ENCODE data around the gene SMYD5.

The SMYD5 gene

DNA sequence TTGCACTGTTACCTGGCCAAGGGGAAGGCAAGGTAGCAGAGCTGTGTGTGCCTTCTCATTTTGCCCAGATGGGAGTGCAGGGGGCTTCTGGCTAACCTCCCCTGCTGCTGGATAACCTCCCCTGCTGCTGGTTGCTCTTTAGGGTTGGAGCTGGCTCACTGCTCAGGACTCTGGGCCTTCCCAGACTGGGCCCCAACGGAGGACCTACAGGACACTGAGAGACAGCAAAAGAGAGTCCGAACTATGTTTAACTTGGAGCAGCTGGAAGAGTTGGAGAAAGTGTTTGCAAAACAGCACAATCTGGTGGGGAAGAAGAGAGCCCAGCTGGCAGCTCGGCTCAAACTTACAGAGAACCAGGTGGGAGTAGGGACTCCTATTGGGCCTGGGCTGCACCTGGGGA lies 5.8 kb upstream of the SMYD5 start (continued):
- no peak for TF ChIP-seq ZNF394 (tag by site-specific recombination; IDR thresholded peaks at IDR 0.05; ENCODE audit: borderline replicate concordance)

DNA sequence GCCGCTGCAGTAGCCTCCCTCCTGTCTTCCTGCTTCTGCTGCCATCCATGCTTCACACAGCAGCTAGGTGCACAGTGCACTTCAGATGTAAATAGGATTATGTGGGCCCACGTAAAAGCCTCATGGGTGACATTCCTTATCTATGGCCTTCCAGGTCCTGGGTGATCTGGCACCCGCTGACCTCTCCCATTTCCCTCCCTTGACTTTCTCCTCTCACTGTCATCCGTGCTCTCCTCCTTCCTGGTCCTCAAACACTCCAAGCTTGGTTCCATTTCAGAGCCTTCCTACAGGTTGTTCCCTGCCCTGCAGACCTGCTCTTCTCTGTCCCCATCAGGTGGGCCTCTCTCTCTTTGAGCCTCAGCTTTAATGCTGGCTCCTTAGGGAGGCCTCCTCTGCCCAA lies 4.0 kb upstream of the SMYD5 start:
- no peak overlapping the region for H3K27ac ChIP-seq (ENCODE audit: extremely low read depth, low read depth, low read length)
- H3K4me1 ChIP-seq (ENCODE audit: control insufficient read depth, insufficient read depth, low read length): no peaks in the 10 kb centered on the region
- H3K36me3 ChIP-seq (ENCODE audit: control insufficient read depth in 2 of 2, insufficient read depth in 1 of 2, low read length in 2 of 2): no peaks in the 10 kb centered on the region
- no peak overlapping the region for H3K4me3 ChIP-seq (ENCODE audit: low read depth, low read length)
- TF ChIP-seq ZNF677 (tag by site-specific recombination; IDR thresholded peaks at IDR 0.05) (no peak), ZFHX2 (tag by site-specific recombination; conservative IDR thresholded peaks at IDR 0.05) (no peak), ZNF2 (tag by site-specific recombination; IDR thresholded peaks at IDR 0.05) (no peak), SALL2 (tag by site-specific recombination; IDR thresholded peaks at IDR 0.05; ENCODE audit: borderline replicate concordance) (no peak), WT1 (tag by site-specific recombination; IDR thresholded peaks at IDR 0.05) (no peak), ZBTB17 (tag by site-specific recombination; IDR thresholded peaks at IDR 0.05) (no peak), GFI1B (tag by site-specific recombination; IDR thresholded peaks at IDR 0.05) (no peak), ZNF785 (tag by site-specific recombination; IDR thresholded peaks at IDR 0.05) (no peak), ZNF585B (tag by site-specific recombination; IDR thresholded peaks at IDR 0.05) (no peak), ZNF335 (tag by site-specific recombination; conservative IDR thresholded peaks at IDR 0.05) (no peak), ZNF600 (tag by site-specific recombination; IDR thresholded peaks at IDR 0.05) (no peak)
- TF ChIP-seq, protein P1, sequence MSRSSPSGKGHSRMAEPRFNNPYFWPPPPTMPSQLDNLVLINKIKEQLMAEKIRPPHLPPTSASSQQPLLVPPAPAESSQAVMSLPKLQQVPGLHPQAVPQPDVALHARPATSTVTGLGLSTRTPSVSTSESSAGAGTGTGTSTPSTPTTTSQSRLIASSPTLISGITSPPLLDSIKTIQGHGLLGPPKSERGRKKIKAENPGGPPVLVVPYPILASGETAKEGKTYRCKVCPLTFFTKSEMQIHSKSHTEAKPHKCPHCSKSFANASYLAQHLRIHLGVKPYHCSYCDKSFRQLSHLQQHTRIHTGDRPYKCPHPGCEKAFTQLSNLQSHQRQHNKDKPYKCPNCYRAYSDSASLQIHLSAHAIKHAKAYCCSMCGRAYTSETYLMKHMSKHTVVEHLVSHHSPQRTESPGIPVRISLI (tag by site-specific recombination; IDR thresholded peaks at IDR 0.05): no peak
- no peaks in the 10 kb centered on the region for H3K9me3 ChIP-seq (ENCODE audit: control insufficient read depth, insufficient read depth, low read depth, low read length)
- POLR2A ChIA-PET: interaction anchor here (0.6 to 1.2 kb wide), 2 partner anchors 13 to 24 kb away, joined by 3 to 4 read pairs; partner anchors contain the start of gene CCT7
- CTCF ChIA-PET: interaction anchor here (0.9 to 4.3 kb wide), 5 partner anchors 18 to 323 kb away, joined by 3 to 25 read pairs (median 5); partner anchors contain the start of gene SPR

DNA sequence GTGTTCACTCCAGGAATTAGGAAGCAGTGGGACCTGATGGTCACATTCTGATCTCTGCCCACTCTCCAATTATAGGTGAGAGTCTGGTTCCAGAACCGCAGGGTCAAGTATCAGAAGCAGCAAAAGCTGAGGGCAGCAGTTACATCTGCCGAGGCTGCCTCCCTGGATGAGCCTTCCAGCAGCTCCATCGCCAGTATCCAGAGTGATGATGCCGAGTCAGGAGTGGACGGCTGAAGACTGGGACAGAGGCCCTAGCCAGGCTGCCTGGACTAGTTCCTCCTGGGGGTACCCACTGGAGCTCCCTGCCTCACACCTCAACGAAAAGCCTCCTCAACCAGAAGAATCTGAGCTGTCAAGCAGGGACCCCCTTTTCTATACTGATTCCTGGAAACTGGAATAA lies 3.3 kb upstream of the SMYD5 start:
- Histone ChIP-seq H3K4me3 (ENCODE audit: low read depth, low read length) (no peak overlapping the region), H3K27ac (ENCODE audit: extremely low read depth, low read depth, low read length) (no peak overlapping the region), H3K36me3 (ENCODE audit: control insufficient read depth in 2 of 2, insufficient read depth in 1 of 2, low read length in 2 of 2) (no peaks in the 10 kb centered on the region), H3K9me3 (ENCODE audit: control insufficient read depth, insufficient read depth, low read depth, low read length) (no peaks in the 10 kb centered on the region), H3K4me1 (ENCODE audit: control insufficient read depth, insufficient read depth, low read length) (no peaks in the 10 kb centered on the region)
- TF ChIP-seq ZNF558 (tag by site-specific recombination; IDR thresholded peaks at IDR 0.05) (no peak), ZNF777 (tag by site-specific recombination; IDR thresholded peaks at IDR 0.05; ENCODE audit: borderline replicate concordance) (no peak), GLI4 (tag by site-specific recombination; IDR thresholded peaks at IDR 0.05) (no peak)
- ChIA-PET POLR2A (interaction anchor here (0.6 to 1.2 kb wide), 2 partner anchors 14 to 23 kb away, joined by 3 to 4 read pairs; partner anchors contain the start of gene CCT7), CTCF (interaction anchor here (0.9 to 4.3 kb wide), 7 partner anchors 19 to 323 kb away, joined by 3 to 37 read pairs (median 9); partner anchors contain the start of gene SPR)

DNA sequence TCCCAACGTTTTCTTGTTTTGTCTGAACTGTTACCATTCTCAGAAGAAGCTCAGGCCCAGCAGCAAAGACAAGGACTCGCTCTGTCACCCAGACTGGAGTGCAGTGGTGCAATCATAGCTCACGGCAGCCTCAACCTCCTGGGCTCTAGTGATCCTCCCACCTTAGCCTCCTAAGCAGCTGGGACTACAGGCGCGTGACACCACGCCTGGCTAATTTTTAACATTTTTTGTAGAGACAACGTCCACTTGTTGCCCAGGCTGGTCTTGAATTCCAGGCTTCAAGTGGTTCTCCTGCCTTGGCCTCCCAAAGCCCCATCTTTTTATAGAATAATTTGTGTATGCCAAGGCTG lies 2.0 kb upstream of the SMYD5 start:
- H3K27ac ChIP-seq (ENCODE audit: extremely low read depth, low read depth, low read length): no peak overlapping the region
- H3K4me3 ChIP-seq (ENCODE audit: low read depth, low read length): no peak overlapping the region
- ChIA-PET CTCF (interaction anchor here (0.6 to 4.3 kb wide), 38 partner anchors 9 to 348 kb away, joined by 3 to 37 read pairs (median 5); partner anchors contain the start of genes CCT7, NOTO, PRADC1 and SPR), POLR2A (interaction anchor here (0.6 to 2.0 kb wide), 3 partner anchors 12 to 22 kb away, joined by 3 to 32 read pairs (median 4); partner anchors contain the start of genes CCT7 and PRADC1)
- H3K9me3 ChIP-seq (ENCODE audit: control insufficient read depth, insufficient read depth, low read depth, low read length): no peaks in the 10 kb centered on the region
- no peaks in the 10 kb centered on the region for H3K36me3 ChIP-seq (ENCODE audit: control insufficient read depth in 2 of 2, insufficient read depth in 1 of 2, low read length in 2 of 2)
- no peaks in the 10 kb centered on the region for H3K4me1 ChIP-seq (ENCODE audit: control insufficient read depth, insufficient read depth, low read length)
- TF ChIP-seq SP3 (tag by site-specific recombination; IDR thresholded peaks at IDR 0.05) (no peak), ZNF501 (tag by site-specific recombination; IDR thresholded peaks at IDR 0.05) (no peak), SCRT2 (tag by site-specific recombination; IDR thresholded peaks at IDR 0.05) (peak; percentile 52; the same call in 1 of the 2 replicates), ZFHX2 (tag by site-specific recombination; conservative IDR thresholded peaks at IDR 0.05) (no peak), ZNF132 (tag by site-specific recombination; IDR thresholded peaks at IDR 0.05; ENCODE audit: borderline replicate concordance) (no peak), ZNF776 (tag by site-specific recombination; IDR thresholded peaks at IDR 0.05; ENCODE audit: borderline replicate concordance) (no peak)
